GM12874 (cell line): ENCODE data around the gene PPP1R13B.

Experiments used
- CTCF ChIP-seq: IDR thresholded peaks from 2 replicates; pipeline ENCODE4 v1.5.1; 2011; ENCODE audit warnings: low read depth, mild to moderate bottlenecking, control low read depth, low read length, moderate library complexity; ENCODE audit not compliant: insufficient read depth

PPP1R13B gene

DNA sequence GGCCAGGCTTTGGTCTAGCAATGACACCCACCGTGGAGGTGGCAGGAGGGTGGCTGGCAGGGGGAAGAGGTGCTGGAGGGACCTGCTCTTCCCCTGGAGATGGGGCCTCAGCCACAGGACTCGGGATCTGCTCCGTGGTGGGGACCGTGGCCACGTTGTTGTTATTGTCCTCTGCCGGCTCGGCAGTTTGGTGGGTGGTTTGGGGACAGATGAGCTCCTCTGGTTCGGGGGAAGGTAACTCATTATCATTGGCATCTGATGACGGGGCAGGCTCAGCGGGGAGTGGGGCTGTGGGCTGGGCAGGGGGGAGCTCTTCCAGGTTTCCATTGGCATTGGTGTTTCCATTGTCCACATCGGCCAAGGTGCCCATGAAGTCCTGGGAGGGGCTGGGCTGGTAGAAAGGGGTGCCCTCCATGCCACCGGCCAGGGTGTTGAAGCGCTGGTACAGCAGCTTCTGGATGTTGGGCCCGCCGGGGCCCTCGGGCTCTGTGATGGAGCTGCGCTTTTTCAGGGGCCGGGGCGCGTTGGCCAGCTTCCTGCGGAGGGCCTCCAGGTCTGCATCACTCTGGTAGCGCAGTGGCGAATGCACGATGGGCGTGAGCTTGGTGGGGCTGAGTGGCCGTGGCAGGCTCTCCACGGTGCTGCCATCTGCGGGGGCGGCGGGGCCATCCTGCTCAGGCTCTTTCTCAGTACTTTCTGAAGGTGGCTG, 107.4 kb downstream of the PPP1R13B start:
- TF ChIP-seq CTCF: no peak

- TF ChIP-seq CTCF: no peak
Measured at GRCh38 chr14:103739466-103739792, 107.9 kb downstream of the PPP1R13B start.

DNA sequence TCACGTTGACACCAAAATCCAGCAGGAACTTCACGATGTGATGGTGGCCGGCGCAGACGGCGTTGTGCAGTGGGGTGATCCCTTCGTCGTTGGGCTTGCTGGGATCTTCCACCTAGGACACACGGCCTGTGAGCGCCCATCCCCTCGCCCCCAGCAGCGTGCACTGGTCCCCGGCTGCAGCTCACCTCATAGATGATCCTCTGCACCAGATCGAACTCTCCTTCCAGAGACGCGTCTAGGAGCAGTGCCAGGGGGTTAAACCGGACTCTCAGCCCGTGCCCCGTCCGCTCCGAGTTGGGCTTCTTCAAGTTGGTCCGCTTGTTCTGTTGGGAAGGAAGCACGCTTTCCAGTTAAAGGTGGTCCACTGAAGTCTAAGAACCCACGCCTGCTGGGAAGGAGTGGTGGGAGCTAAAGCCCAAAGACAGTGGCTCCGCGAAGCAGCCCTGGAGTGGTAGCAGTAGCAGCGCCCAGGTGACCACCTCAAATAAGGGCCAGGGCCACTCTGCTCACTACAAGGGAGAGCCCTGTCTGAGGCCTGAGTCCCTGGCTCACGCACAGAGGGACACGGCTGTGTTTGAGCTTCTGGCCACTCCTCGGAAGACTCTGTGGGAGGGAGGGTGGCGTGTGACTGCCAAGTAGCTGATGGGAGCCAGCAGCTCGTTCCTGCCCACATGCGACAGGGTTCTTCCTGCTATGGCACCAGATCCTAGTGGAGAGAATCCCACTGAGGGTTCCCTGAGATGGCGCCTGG, 108.5 kb downstream of the PPP1R13B start:
- TF ChIP-seq CTCF: no peak

GRCh38 chr14:103738166-103738565, 109.2 kb downstream of the PPP1R13B start:
- TF ChIP-seq CTCF: no peak

DNA sequence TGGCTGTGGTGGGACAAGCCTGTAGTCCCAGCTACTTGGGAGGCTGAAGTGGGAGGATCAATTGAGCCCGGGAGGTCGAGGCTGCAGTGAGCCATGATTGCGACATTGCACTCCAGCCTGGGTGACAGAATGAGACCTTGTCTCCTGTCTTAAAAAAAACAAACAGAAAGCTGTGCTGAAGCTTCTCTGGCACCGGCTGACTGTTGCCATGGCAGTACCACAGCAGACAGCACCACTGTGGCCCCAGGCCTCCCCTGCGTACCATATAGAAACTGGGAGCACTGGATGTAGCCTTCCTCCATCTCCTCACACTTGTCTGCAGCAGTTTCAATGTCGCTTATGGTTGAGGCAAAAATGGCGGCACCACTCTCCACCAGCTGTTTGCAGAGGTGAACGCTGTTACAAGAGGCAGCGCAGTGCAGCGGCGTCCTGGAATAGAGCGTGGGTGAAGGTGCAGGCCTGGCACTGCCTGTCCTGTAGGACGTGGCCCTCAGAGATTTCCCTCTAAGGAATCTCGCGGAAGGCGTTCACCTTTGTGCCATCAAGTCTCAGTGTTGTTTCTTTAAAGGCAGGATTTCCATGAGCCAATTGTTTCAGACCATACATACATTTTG, 109.8 kb downstream of the PPP1R13B start:
- TF ChIP-seq CTCF: no peak

GRCh38 chr14:103736546-103737431, 110.6 kb downstream of the PPP1R13B start:
- no peak for TF ChIP-seq CTCF
